GM21447 (cell line): ENCODE measurements around the gene SLMAP.
A peak's percentile ranks its signal among the peaks of the same experiment; 100 is the strongest.

Experiments used
- ATAC-seq: cut with Tn5 transposase; IDR thresholded peaks from one replicate; pipeline ENCODE4 v1.9.1; 2021; ENCODE audit not compliant: unreplicated experiment

Gene SLMAP

DNA sequence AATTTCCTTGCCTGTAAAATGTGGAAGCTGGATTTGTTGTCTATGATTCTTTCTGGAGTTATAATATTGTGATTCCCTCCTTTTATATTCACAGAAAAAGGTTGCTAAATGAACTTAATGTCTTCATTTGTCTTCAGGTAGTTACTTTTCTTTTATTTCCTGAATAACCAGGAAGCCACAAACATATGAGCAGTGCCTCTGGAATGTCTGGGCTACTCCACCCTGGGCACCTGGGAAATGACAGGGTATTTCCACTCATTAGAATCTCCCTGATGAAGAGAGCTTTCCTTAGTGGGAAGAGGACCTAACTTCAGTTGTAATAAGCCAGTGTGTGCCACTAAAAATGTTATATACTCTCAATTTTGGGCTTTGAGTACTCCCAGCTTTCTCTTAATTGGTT, 3.8 kb upstream of the SLMAP start:
- ATAC-seq = no peak

DNA sequence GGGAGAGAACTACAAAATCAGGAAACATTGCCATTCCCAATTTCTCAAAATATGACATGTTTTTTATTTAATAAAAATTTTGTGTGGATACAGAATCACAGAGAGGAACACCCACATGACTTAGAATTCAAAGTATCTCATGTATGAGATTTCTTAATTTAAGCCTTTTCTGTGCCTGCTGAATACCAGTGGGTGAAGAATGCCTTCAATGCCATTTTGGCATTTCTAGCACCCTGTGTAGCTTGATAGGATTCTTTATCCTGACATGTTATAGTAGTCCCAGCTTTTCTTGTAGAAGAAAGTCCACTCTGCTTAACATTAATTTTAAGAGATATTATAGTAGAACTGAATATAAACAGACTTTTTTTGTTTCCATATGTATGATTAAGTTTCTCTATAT, 3.1 kb upstream of the SLMAP start:
- no peak for ATAC-seq

DNA sequence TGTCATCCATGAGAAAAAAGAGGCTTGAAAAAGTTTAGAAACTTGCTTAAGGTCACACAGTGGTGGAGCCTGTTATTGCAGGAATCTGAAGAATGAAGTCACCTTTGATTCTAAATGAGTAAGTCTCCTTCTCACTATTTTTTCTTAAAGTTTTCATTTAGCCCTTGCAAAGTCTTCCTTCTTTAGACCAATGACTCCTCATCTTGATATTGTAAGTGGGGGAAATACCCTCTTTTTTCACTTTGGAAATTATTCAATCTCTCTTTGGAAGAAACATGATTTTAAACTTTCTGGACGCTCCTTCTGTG, 787 bp upstream of the SLMAP start:
- no peak for ATAC-seq

DNA sequence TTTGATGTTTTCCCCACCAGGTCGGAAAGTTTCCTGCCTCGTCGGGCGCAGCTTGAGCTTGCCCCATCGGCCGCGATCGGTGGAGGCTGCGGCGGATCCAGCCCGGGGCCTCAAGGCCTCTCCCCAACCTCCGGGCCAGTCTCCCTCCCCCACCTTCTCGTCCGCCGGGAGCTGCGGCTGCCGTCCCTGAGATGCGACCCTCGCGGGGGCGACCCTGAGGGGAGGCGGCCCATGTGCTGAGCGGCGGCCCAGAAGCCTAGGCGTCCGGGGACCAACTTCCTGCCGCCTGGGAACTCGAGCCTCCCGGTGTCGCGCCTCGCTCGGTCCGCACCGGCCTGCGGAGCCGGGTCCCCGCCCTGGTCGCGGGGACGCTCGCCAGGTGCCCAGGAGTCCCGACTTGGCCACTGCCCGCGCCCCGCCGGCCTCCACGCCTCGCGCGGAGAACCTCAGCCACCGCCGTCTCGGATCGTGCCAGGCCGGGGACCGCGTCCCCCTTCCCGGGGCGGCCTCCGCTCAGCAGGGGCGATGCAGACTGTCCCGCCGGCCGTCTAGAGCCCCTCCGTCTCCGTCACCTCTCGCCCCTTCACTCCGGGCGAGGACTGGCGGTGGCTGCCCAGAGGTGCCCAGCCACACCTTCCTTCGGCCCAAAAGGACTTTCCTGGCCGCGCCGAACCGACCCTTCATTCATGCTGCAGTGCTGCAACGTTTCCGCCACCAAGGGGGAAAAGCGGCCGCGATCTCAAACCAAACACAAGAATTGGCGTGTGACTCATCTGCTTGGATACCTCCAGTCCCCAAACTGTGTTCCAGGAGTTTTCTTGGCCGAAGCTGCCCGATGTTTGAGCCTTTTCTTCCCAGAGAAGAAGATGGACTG, 656 bp downstream of the SLMAP start:
- peak; percentile 25 for ATAC-seq

DNA sequence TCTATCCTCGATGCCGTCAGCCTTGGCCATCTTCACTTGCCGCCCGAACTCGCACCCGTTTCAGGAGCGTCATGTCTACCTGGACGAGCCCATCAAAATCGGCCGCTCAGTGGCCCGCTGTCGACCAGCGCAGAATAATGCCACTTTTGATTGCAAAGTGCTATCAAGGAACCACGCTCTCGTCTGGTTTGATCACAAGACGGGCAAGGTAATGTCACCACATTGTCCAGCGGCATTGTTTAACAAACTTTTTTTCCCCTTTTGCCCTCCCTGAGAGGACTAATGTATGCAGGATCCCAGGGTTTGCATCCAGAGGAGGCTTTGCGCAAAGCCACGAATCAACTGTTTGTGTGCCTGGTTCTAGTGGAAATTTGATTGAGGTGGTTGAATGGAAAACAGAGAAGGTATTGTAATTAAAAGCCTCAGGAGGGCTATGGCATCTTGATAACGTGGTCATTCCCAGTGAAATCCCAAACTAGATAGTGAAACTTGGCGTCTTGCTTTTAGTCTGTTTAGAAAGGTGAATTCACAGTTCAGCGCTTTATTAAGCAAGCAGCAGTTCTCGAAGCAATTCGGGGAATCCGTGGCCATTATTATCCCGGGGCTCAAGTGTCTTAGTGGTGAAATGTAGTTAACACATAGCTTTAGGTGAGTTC, 1.7 kb downstream of the SLMAP start:
- no peak for ATAC-seq

DNA sequence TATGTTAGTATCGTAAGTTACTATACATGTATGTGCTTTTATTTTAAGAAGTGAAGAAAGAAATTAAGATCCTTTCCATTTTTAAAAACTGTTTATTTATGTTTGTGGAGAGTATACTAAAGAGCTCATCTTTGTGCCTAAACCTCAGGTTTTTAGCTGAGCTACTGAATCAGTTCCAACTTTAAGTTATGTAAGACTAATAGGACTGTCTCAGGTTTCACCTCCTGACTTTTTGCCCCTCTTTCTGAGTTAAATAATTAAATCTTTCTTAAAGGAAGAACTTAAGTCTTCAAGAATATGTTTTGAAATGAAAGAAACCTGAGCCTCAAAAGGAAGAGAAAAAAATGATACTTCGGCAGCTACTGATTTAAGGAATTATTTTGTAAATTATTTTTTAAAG, 2.6 kb downstream of the SLMAP start:
- ATAC-seq = no peak

DNA sequence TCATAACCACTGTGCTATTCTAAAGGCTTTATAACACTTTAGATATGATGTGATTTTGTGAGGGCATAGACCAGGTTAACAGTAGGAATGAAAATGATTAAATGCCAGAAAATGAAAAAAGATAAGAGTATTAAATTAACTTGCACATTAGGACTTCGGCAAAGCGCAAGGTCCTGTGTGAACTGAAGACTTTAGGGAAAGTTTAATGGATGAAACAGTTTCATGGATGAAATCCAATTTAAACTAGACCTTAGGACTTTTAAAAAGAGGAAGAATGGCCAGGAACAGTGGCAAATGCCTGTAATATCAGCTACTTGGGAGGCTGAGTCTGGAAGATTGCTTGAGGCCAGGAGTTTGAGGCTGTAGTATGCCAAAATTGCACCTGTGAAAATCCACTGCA, 8.7 kb downstream of the SLMAP start:
- ATAC-seq = no peak

DNA sequence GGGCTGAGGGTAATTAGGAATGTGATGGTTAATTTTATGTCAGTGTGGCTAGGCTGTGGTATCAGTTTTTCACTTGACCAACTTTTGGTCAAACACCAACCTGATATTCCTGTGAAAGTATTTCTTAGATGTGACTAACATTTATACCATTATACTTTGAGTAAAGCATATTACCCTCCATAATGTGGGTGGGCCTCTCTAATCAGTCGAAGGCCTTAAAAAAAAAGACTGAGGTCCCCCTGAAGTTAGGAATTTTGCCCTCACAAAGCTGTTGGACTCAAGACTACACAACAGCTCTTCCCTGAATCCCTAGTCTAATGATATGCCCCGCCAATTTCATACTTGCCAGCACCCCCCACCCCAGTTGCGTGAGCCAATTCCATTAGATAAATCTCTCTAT, 12.5 kb downstream of the SLMAP start:
- ATAC-seq = no peak

DNA sequence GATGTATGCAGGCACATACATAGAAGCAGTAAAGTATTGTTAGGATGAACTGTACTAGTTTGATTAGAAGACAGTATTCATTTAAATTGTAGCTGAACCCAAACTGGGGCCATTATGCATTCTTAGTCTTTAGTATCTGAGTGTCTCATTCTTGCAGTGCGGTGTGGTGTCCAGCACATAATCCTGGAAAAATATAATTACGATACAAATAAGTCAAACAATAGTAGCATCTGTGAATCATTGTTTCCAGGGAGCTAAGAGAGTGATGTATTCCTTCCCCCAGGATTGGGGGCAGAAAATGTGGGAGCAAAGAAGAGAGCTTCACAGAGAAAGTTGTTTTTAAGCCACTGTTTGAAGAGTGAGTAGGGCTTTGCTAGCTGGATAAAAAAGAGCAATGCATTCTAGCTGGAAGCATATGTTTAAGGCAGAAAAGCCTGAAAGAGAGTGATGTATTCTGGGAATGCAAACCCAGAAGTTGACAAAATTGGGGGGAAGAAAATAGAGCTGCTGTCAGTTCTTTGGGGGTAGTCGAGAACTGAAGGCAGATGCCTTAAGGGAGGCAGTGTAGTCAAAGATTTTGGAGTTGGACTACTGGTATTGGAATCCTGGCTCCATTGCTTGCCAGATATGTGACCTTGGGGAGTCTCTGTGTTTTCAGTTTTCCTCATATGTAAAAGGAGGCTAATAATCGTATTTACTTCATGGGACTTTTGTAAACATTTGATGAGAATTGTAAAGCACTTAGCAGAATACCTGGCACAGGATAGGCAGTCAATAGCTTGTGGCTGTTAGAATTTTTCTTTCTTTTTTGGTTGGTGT, 14.1 kb downstream of the SLMAP start:
- ATAC-seq = no peak

DNA sequence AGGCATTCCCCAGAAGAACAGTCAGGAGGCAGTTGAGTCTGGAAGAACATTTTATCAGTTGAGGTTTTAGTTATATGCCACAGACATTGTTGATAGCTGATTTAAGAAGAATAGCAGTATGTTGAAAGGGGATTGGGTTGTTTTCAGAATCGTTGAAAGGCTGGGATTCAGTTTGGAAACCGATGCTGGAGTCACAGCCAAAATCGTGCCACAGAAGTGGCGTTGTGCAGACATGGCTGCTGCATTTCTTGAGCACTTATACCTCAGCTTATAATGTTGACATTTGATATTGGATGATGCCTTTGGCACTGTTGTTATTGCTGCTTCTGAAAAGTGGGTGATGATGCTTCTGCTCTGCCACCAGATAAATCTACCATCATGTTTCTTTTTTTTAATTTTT, 16.1 kb downstream of the SLMAP start:
- no peak for ATAC-seq

DNA sequence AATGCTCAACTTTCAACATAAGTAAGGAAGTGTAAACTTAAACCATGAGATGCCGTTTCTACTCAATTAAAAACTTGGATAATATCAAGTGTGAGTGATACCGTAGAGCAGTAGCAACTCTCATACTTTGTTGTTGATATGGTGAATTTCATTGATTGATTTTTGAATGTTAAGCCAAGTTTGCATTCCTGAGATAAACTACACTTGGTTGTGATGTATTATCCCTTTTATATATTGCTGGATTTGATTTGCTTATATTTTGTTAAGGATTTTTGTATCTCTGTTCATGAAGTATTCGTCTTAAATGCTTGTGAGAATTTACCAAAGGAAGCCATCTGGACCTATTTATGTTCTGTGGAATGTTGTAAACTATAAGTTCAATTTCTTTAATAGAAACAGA, 21.7 kb downstream of the SLMAP start:
- no peak for ATAC-seq

DNA sequence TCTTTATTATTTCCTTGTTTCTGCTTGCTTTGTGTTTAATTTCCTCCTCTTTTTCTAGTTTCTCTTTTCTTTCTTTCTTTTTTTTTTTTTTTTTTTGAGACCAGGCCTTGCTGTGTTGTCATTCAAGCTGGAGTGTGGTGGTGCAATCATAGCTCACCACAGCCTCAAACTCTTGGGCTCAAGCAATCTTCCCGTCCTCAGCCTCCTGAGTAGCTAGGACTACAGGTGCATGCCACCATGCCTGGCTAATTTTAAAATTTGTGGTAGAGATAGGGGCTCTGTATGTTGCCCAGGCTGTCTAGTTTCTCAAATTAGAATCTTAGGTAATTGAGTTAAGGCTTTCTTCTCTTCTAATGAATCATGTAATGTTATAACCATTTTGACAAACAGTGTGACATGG, 22.4 kb downstream of the SLMAP start:
- no peak for ATAC-seq

DNA sequence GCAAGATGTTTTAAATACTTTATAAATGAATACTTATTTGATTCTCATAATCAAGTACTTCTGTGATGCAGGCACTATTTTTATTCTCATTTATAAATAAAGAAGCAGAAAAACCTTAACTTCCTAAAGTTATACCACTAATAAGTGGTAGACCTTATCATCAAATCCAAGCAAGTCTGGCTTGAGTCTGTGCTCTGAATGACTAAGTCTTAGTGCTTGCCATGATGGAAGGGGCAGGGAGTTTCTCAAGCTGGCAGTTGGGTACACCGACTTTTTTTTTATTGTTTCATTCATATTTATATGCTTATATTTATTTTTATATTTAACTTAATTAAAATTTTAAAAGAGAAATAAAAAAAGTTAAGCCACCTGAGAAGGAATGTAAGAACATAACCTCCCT, 23.6 kb downstream of the SLMAP start:
- ATAC-seq = no peak

DNA sequence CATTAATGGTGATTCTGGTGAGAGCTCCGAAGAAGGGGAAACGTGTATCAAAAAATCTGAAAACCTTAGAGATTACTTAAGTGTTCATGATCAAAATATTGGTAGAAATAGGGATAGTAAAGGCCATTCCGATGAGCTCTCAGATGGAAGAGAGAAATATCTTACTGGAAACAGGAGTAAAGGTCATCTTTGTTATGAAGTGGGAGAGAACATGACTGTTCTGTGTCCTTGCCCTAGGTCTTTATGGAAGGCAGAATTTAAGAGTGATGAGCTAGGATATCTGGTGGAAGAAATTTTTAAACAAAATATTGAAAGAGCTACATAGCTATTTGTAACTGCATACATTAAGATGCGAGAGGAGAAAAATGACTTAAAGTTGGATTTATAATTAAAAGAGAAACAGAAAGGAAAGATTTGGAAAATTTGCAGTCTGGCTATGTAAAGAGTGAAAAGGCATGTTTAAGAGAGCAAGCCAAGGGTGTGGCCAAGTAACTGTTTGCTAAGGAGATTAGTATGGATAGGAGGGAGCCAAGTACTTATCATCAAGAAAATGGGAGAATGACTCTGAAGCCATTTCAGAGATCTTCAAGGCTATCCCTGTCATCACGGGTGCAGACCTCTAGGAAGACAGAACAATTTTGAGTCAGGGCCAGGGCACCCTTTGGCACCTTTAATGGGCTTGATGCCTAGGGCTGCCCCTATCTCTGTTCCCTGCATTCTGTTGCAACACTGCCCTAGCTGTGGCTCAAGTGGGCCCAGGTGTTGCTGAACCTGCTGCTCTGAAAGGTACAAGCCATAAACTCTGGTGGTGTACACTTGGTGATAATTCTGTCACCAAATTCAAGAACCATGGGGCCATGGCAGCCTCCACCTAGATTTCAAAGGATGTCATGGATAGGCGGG, 27.3 kb downstream of the SLMAP start:
- no peak for ATAC-seq

DNA sequence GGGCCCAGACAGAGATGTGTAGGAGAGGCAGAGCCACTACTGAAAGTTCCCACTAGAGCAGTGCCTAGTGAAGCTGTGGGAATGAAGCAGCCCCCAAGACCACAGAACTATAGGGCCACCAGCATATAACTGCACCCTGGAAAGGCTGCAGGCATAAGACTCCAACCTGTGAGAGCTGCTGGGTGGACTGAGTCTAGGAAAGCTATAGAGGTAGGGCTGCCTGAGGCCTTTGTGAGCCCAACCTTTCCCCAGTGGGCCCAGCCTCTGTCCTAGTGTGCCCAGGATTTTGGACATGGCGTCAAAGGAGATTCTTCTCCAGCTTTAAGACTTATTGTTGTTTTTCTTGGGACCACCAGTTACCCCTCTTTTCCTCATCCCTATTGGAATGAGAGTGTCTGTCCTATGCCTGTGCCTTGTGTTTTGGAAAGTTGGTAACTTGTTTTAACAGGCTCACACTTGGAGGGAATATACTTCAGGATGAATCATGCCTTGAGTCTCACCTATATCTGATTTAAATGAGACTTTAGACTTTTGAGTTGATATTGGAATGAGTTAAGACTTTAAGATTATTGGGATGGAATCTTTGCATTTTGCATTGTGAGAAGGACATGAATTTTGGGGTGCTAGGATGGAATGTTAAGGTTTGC, 28.1 kb downstream of the SLMAP start:
- no peak for ATAC-seq

DNA sequence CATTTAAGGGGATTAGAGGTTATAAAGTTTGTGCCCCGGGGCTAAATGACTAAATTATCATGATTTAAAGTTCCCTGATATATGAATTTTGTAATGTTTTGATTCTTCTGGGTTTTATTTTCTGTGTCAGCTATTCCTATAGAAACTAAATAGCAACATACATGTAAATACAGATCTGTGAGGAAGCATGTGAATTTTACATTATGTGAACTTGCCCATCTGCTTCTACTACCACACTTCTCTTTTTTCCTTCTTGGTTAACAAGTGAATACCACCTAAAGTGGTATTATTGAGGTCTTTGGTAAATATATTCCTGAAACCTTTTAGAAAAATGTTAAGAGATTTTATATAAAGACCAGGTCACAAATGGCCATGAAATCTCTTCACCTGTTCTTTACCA, 29.3 kb downstream of the SLMAP start:
- ATAC-seq = no peak

DNA sequence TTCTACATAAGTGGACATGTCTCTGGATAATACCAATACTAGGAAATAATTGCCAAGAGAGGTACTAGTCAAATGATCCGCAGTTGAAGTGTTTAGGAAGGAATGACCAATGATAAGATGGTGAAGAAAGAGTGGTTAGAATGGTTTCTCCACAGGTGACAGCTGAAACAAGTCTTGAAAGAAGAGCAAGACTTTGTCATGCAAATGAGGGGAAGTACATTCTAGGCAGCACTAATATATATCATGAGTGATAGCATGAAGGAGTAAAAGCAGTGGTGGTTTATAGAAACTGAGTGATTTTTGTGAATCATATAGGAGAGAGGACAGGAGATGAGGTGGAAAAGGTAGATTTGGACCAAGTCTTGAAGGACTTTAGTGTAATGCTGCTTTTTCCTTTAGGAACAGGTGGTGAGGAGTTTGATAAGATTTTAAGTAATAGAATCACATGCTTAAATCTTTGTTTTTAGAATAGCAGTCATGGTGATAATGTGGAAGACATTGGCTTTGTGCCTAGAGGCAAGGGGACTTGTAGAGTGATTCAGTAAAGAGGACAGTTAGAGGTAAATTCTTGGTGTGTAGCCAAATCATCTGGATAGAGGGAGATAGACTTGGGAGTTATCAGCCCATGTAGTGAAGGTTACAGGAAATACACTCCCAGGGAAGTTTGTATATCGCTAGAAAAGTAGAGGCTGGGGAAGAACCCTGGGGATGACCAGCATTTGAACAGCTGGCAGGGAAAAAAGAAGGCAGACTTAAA, 31.9 kb downstream of the SLMAP start:
- ATAC-seq = peak; percentile 93

DNA sequence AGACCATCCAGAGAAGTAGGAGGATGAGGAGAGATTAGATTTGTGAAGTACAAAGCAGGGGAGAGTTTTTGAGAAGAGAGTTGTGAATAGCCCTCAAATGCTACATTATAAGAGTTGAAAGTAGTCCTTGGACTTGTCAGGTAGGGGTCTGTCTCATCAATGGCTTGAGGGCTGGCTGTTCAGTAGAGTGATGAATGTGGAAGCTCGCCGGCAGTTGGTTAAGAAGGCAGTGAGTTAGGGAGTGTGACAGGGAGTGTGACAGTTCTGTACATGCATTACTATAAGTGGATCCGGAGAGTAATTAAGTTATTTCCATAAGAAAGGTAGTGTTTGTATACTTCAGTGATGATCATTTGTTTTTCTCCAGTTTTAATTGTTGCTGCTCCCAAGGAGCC, 32.5 kb downstream of the SLMAP start:
- no peak for ATAC-seq

DNA sequence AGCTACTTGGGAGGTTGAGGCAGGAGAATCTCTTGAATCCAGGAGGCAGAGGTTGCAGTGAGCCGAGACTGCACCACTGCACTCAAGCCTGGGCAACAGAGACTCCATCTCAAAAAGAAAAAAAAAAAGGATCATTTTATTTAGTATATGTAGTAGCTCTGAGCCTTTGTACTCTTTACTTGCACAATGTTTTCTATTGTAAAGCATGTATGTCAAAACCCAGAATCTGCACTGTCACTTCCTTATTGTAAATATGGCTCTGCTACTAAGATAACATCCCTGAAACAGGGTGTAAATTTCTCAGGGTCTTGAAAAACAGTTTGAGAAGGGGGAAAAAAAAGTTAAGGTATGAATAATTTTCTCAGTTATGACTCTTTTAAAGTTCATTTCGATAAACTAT, 35.1 kb downstream of the SLMAP start:
- no peak for ATAC-seq

DNA sequence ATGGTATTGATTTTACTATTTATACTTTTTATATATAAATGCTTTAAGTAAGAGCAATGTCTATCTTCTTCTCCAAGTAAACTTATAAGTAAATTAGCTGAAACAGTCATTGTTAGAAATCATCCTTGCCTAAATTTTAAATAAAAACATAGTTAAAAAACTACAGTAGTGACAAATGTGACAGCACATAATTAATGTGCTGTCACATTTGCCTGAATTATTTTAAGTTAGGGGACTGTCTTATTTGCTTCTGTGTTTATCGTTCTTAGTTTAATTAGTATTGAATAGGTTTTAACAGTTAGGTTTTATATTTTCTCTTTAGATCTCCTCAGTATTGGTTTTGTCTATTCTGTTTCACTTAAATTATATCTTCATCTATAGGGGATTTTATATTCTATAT, 36.1 kb downstream of the SLMAP start:
- ATAC-seq = no peak
